Renal pelvis (tissue), 4 donors: ENCODE measurements around the gene GSX1. TPM values are rescaled to one million over a fixed set of nuclear protein-coding genes. Genes with fewer than 3 reads are reported as not detected.

Source experiments
- DNase-seq: peaks from one replicate; pipeline ENCODE4 v3.0.0-alpha.2; 2013
- polyA plus RNA-seq, 3 donors: library from polyadenylated mRNA; unstranded; fragments of 120-200 nt; gene quantifications; one replicate each; pipeline ENCODE4 v1.2.1, GENCODE V29; 2013; ENCODE audit not compliant: insufficient read length in 3 of 3

The GSX1 gene
- polyA plus RNA-seq, 3 donors = not detected

- DNase-seq = no peak
Measured at GRCh38 chr13:27833206-27833605, 40.9 kb downstream of the GSX1 start.

- DNase-seq = no peak
Measured at GRCh38 chr13:27834095-27834494, 41.8 kb downstream of the GSX1 start.

- DNase-seq = no peak
Measured at GRCh38 chr13:27835799-27836198, 43.5 kb downstream of the GSX1 start.

GRCh38 chr13:27839809-27840467 lies 47.7 kb downstream of the GSX1 start:
- no peak for DNase-seq

- no peak for DNase-seq
Measured at GRCh38 chr13:27842571-27842970, 50.3 kb downstream of the GSX1 start.

Other genes starting within 250 kb of the GSX1 start
- 10 to 100 TPM in 2 of 3 donors, 1 to 10 TPM in 1; 10.0 to 11.9 (median 11.7) TPM for gene LNX2, start 172.0 kb upstream of the GSX1 start, polyA plus RNA-seq
- gene POLR1D, start 170.6 kb upstream of the GSX1 start, polyA plus RNA-seq = 100 to 1,000 TPM; 116 to 146 (median 130) TPM
- not detected for gene PDX1, start 127.5 kb downstream of the GSX1 start, polyA plus RNA-seq
- not detected for gene CDX2, start 176.8 kb downstream of the GSX1 start, polyA plus RNA-seq
- gene URAD, start 196.2 kb downstream of the GSX1 start, polyA plus RNA-seq = not detected